ENCODE results near the gene CCDC116.
"Not testable (repeated sequence)": the region's sequence is repeated elsewhere in the genome, so short reads cannot be mapped to it uniquely, and the experiment has no call there.

Gene CCDC116

GRCh38 chr22:21605887-21606564 lies 26.5 kb upstream of the CCDC116 start:
- DNase-seq = no peak

DNA sequence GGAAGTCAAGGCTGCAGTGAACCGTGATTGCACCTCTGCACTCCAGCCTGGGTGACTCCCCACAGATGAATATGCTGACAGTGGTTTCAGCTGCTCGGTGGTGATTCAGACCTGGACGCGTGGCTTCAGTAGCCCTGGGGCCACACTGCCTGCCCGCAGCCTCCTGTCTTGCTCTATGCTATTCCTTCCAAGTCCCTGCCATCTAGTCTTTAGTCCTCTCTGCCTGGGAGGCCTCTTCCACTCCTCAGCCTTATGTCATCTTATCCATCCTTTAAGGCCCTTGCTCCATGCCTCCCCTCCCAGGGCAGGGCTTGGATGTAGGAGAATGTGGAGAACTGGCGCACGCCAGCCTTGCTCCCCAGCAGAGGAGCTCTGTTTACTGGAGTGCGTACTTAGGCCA lies 25.8 kb upstream of the CCDC116 start:
- no peak for DNase-seq

DNA sequence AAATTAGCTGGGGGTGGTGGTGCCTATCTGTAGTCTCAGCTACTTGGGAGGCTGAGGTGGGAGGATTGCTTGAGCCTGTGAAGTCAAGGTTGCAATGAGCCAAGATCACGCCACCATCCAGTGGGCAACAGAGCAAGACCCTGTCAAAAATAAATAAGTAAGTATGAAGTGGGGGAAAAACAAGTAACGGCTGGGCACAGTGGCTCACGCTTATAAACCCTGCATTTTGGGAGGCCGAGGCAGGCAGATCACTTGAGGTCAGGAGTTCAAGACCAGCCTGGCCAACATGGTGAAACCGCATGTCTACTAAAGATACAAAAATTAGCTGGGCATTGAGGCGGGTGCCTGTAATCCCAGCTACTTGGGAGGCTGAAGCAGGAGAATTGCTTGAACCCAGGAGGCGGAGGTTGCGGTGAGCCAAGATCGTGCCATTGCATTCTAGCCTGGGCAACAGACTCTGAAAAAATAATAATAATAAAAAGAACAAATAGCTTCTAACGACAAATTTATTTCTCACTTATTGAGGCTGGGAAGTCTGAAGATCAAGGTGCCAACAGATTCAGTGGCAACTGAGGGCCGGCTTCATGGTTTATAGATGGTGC lies 22.9 kb upstream of the CCDC116 start:
- DNase-seq = not testable (repeated sequence)

DNA sequence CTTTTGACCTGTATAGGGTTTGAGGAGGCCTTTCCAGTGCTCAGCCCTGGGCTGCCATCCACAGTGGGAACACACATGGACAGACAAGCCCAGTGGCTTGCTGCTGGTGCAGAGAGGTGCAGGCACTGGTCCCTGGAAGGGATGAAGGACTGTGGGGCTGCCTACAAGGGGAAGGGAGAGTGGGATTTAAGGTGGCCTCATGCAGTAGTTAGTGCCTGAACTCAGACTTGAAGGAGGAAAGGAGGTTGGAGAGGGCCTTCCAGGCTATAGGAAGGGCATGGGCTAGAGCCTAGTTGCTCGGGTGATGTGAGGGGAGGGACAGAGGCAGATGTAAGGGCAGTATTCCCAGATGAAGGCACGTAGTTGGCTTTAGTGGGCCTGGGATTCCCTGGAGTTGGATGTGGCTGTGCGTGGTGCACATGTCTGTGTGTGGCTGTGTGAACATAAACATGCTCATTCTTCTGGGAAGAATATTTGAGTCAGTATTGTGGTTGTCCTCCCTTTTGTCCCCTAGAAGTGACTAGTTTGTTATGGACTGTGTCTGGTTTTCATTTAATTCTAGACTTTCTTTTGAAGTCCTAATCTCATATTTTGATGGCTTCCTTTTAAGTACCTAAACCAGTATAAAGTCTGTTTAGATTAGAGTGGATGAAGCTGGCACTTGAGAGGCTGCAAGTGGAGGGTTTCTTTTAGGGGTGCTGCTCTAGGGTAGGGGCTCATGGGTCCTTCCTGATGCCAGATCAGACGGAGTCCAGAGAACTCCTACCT lies 21.2 kb upstream of the CCDC116 start:
- DNase-seq = no peak

DNA sequence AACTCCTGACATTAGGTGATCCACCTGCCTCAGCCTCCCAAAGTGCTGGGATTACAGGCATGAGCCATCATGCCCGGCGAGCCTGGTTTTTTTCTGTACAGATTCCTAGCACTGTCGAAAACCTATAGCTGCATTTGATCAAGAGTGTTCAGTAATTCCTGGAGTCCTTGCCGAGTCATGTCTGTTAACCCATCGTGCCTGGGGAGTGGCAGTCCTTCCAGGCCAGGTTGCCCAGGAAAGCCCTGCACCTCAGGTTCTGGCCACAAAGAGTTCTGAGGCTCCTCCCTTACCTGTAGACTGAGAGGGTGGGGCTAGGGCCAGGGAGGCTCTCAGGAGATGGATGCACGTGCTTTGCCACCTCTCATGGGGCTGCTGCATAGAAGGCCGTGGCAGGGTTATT lies 19.7 kb upstream of the CCDC116 start:
- DNase-seq = no peak

- no peak for DNase-seq
Observed at GRCh38 chr22:21613553-21614233, 18.9 kb upstream of the CCDC116 start.

DNA sequence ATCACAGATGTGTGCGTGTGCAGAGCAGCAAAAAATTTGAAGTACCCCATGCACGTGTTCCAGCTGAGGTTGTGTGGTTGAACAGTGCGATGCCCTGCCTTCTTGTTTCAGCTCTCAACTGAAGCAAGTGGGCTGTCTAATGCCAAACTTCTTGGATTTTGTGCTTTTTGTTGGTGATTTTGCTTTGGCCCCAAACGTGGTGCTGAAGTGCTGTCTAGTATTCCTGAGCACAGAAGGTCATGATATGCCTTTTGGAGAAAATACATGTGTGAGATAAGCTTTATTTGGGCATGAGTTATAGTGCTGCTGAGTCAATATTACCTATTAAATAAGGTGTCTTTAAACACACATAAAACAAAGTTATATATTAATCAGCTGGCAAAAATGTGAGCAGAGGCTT lies 16.8 kb upstream of the CCDC116 start:
- no peak for DNase-seq

GRCh38 chr22:21617337-21617736 lies 15.2 kb upstream of the CCDC116 start:
- not testable (repeated sequence) for DNase-seq

- no peak for DNase-seq
Observed at GRCh38 chr22:21621025-21621424, 11.5 kb upstream of the CCDC116 start.

GRCh38 chr22:21622011-21622918 lies 10.3 kb upstream of the CCDC116 start:
- peak in 5 of 58 donors; percentile 3 to 13 (median 6) for DNase-seq

DNA sequence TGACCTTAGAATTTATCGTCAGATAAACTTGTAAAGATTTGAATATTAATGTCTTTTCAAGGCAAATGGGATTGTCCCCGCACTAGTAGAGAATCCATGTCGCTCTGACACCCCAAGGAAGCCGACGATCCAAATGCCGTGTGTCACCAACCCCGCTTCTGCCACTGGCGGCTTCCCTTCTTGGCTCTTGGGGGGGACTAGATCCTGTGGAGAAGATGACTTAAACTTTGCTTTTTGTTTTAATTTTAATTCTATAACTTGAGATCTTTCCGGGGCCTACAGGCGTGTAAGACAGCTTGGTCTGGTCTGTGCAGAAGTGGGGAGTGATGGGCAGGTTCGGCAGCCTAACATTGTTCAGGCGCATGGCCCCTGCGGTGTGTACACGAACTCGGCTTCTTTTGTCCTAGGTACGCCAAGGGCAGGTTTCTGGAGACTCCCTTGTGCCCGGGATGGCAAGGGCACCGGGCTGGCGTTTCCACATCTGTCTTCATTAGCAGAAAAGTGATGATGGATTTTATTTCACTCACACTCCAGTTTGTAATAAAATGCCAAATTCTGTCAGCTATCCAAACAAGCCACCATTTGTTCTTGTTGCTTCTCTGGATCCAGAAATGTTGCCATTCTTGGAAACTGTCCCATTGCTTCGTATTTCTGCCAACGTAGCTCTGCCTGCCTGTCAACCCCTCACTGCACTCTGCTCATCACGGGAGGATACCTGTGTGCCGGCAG lies 9.5 kb upstream of the CCDC116 start:
- peak in 11 of 58 donors; percentile 14 to 83 (median 50) for DNase-seq

DNA sequence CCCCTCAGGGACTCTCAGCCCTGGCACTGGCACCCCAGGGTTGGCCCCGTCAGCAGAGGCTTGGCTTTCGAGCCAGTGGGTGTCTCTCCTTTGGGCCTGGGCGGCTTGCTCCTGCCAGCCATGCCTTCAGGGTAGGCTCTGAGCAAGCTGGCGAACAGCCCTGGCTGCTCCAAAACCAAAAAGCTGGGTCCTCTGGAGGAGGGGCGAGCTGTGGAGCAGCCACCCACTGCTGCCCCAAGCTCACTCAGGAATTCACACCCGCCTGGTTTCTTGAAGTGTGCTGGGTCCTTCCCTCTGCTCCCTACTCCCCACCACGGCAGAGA lies 9.0 kb upstream of the CCDC116 start:
- DNase-seq = peak in 46 of 58 donors; percentile 9 to 83 (median 41)

DNA sequence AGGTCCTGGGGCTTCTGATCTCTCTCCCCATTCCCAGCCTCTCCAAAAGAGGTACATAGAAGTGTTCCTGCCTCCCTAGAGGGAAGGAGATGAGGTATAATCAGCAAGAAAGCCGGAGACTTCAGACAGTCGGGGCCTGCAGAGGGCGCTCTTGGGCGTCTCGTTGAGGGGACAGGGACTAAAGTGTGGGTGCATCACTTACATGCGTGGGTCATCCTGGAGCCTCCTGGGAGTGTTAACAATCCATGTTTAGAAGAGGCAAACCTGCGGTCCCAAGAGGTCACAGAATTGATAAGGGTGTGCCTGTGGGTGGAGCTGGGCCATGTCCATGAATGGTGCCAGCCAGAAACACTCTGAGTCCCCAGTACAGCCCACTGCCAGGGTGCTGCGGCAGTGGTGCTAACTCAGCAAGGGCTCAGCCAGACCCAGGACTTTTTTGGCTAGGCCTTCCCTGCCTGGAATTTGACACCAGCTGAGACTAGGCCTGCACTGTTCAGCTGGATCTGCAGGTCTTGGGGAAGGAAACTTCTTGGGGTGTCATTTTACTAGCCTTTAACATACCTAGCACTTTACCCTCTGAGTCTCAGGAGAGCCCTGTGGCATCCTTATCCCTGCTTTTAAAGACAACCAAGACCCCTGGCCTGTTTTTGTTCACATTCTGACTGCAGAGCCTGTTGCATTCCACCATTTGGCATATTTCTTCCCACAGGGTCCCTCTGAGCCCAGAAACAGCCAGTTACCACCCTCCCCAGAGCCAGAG lies 8.3 kb upstream of the CCDC116 start:
- peak in 20 of 58 donors; percentile 5 to 62 (median 26) for DNase-seq

DNA sequence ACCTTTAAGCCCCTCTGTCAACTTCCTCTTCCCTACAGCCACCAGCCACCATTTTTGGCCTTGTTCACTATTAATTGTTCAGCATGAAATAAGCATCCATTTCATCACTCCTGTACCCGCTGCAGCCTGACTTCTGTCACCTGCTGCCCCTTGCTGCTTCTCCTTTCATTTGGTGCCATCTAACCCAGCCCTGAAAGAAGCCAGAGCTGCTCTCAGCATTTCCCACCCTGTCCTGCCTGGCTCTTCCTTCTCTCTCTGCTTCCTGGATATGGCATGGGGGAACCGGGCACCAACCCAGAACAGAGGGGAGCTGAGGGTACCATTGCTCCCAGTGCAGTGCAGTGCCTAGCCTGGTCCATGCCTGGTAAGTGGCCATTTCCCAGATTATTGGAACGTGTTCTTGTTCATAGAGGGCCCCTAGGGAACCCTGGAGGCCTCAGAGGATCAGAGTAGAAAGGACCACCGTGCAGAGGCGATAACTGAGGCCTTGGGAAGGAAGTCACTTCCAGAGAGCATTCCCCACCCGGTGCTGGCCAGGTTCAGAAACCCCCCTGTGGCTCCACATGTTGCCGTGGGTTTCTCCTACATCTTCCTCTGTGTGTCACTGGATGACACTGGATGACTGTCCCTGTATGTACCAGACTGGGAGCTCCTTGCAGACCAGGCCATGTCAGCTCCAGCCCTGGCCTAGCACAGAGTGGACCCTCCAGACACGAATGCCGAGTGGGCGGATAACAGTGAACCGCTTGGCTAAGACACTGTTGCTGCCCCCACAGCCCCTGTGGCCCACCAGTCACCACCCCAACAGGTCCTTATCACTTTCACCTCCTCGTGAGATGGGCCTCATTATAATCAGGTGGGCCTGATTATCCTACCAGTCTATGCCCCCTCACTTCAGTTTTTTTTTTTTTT lies 7.4 kb upstream of the CCDC116 start:
- DNase-seq = no peak

- no peak for DNase-seq
Observed at GRCh38 chr22:21626073-21626734, 6.4 kb upstream of the CCDC116 start.

DNA sequence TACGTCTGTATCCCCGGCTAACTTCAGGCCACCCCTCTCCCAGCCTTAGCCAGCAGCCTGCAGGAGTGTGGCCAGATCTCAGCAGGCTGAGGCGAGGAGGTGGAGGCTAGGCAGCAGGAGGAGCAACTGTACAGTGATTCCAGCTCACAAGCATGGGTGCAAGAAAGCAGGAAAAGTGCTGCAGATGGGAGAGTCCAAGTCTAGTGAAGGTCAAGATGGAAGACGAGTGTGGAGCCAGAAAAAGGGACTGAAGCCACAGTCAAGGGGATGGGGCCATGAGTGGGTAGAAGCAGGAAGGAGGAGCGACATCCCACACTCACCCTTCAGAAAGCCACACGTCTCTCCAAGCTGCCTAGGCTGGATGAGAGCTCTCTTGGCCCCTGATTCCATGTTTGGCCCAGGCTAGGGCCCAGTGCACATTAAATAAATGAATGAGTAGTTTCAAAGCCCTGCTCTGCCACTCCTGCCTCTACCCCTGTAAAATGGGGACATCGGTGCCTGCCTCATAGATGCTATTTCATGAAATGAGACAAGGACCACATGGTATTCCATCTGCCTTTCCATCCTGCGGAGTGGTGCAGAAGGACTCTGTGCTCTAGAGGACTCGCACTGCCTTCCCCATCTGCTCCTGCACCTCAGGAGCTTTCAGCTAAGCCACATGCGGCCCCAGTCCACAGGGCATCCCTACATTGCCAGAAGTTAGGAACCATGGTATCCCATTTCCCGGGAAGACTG lies 5.7 kb upstream of the CCDC116 start:
- DNase-seq = peak in 3 of 58 donors; percentile 4 to 16 (median 12)
